ENCODE measurements around the gene NAPSA.
"Not testable (repeated sequence)": the region's sequence is repeated elsewhere in the genome, so short reads cannot be mapped to it uniquely, and the experiment has no call there.

The NAPSA gene

DNA sequence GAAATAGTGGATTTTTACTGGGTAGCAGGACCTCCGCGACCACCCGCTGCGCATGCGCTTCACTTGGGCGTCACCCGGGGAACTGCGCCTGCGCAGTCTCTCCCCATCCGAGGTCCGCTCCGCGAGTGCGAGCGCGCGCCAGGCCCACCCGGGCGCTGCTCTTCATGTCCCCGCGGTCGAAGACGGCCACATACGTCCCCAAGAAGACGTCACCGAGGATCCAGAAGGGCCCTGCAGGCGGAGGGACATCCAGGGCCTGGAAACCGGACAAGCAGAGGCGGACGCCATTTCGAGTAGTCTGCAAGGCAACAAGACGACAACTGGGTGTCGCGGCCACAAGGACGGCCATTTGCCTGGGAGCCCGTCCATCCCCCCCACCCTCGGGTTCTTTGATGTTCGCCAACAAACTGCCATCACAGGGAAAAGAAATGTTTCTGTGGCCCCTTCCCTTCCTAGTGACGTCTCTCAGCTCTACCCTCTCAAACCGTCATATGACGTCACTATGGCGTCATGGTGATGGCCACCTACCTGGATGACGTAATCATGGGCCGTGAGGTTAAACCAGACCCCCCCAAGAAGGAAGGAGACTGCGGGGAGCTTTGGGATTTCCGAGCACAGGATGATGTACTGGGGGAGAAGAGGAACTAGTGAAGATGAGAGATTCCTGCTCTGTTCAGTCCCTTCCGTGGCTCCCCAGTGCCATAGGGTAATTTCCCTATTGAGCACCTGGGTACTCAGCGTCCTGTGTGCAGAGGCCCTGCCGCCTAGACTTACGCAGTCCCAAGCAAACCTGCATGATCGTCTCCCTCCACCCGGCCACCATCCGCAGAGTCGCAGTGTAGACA is 6.7 kb downstream of the NAPSA start:
- DNase-seq = peak; percentile 85

DNA sequence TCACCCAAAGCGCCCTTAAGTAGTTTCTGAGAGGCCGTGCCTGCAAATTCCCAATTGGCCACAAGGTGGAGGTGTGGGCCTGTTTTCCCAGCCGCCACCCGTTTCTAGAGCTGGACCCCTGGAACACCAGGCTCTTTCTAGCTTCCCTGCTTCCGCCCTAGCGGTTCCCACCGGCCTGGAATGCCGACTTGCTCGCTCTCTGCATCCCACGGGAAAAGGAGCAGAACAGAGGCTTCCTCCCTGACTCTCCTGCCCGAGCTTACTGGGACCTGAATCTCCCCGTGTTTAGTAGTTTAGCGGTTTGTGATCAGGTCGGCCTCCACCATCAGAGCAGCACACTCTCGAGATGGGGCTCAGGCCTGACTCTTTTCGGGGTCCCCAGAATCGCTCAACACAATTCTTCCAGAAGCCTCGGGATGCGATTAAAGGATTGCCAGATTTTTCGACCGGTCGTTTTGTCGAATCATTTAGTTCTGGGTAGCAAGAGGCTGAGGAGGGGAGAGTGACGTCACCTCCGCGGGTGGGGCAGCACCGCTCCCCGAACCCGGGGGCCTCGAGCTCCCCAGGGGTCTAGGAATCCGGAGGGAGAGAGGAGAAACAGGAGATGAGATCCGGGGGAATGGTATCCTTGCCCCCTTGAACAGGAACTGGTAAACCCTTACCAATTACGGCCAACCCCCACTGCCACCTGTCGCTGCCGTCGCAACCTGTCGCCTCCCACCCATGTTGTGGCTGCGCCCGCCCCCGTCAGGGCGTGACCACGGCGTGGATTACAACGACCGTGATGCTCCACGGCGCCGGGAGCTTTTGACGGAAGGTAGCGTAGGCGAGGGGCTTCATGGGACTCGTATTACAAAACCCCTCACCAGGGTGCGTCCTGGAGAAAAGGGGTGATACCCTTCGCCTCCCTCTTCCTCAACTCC is 8.0 kb downstream of the NAPSA start:
- peak; percentile 89 for DNase-seq

DNA sequence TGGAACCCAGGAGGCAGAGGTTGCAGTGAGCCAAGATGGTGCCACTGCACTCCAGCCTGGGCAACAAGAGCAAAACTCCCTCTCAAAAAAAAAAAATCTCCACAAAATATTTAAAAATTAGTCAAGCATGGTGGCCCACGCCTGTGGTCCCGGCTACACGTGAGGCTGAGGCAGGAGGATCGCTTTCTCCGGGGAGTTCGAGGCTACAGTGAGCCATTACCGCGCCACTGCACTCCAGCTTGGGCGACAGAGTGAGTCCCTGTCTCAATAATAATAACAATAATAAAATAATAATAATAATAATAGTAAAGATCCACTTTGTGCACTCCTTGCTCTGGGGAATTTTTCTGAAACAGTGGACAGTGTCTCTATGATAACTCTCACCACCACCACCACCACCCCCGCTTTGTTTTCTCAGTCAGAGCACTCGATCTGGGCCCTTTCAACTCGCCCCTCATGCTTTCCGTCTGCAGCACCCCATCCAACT is 8.7 kb downstream of the NAPSA start:
- DNase-seq = no peak

DNA sequence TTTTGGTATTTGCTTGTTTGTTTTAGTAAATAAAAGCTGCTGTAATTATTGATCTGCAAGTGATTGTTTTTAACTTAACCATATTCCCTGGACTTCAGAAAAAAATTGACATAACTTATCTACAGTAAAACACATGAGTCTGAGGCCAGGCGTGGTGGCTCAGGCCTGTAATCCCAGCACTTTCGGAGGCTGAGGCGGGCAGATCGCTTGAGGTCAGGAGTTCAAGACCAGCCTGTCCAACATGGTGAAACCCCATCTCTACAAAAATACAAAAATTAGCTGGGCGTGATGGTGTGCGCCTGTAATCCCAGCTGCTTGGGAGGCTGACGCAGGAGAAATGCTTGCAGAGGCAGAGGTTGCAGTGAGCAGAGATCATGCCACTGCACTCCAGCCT is 12.0 kb downstream of the NAPSA start:
- not testable (repeated sequence) for DNase-seq

DNA sequence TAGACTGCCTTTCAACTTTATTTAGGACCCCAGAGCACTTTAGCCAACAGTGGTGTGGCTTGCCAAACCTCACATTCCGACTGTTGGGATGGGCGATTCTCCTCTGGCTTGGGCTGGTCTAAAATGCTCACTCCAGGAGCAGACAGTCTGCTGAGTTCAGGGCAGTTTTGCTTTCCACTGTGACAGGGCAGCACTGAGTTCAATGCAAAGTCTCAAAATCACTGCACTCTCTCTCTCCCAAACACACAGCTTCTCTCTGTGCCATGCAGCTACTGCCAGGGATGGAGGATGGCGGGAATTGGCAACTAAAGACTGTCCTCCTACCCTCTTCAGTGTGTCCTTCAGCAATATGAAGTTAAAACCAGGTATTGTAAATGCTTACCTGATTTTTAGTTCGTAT is 13.2 kb downstream of the NAPSA start:
- no peak for DNase-seq

DNA sequence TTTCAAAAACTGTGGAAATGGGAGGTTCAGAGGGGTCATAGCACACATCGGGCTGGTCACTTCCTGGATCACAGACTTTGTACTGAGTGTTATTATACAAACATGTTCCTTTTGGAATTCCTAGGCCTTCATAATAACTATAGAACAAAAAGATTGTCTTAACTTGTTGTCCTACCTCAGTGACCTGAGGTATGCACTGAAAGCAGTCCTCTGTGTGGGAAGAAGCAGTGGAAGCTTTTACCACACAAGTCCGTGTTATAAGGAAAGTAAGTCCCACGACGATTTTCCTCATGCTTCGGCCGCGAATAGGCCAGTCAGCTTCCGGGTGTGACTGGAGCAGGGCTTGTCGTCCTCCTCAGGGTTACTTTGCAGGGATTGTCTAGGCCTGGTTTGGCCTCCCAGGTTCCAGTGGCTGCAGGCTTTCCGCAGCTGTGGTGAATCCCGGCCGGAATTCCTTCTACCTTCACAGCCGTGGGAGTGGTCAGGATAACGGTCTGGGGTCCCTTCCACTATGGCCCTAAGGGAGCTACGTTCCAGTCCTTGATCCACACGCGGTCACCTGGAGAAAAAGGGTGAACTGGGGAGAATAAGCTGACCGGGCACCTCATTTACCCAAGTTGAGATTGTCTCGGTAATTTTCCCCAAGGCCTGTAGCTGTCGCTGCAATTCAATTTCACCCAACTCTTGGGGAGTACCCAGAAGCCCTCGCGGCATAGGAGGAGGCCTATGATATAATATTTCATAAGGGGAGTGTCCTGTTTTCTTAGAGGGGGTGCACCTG is 16.0 kb downstream of the NAPSA start:
- no peak for DNase-seq

DNA sequence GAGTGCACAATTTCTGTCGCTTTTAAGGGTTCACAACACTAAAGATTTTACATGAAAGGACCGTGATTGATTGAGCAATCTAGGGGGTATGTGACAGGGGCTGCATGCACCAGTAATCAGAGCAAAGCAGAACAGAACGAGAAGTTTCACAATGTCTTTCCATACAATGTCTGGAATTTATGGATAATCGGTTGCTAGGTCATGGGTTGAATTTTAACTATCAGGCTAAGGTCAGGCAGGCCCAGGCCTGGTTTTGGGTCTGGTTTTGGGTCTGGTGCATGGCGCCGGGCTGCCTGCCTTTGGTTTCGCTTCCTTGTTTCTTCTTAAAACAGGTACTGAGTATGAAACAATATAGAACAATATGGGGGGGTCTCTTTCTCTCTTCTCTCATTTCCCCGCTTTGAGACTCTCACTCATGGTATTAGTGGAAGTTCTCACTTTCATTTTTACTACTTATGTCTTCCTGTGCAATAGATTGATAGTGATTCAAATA is 18.3 kb downstream of the NAPSA start:
- peak; percentile 78 for DNase-seq

DNA sequence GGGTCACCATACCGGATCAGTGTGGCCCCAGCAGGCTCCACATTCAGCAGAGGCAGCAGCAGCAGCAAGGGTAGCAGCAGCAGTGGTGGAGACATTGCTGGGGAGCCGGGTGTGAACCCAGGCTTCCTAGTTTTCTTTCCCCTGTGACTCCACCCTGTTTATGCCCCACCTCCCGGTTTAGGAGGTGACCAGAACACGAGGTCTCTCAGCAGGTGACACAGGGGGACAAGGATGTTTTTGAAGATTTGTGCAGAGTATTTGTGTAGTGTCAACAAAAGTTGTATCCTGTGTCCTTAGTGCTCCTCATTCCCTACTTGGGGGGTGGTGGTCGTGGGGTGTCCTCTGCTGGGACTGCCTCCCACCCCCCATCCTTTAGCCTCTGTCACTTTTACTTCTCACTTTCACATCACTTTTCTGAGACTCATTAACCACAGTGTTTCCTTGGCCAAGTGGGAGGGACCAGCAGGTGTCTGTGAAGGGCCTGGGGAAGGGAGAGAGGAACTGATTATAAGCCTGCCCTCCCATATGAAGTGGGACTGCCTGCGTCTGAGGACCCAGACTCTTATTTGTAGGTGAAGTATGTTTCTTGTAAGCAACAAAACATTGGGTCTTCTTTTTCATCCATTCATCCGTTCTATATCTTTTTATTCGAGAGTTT is 20.6 kb downstream of the NAPSA start:
- peak; percentile 56 for DNase-seq

DNA sequence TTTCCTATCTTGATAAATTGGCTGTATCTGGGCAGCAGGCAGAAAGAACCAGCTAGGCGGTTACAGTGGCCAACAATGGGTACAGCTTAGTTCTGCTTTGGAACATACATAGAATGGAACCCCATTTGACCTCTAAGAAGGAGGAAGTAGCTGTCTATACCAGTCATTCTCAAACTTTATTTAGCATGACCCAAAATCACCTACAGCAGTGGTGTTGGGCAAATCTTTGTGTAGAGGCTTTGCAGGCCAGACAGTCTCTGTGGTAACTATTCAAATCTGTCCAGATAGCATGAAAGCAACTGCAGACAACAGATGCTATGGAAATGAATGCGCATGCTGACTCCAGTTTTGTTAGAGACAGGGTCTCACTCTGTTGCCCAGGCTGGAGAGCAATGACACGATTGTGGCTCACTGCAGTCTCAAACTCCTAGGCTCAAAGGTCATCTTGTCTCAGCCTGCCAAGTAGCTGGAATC is 24.3 kb downstream of the NAPSA start:
- DNase-seq = peak; percentile 53

DNA sequence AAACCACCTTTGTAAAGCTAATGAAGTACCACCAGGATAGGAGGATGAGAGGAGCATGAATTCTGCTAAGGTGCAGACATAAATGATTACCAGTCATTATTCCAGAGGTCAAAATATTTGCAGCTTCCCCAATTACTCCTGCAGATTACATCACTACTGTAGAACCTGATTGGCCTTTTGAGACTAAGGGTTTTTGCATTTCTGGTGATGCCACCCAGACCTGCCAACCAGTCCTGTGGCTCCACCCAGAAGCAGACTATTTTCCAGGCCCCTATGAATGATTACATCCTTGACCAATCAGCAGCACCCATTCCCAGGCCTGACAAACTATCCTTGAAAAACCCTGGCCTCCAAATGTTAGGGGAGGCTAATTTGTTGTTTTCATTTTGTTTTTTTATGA is 25.1 kb downstream of the NAPSA start:
- no peak for DNase-seq

DNA sequence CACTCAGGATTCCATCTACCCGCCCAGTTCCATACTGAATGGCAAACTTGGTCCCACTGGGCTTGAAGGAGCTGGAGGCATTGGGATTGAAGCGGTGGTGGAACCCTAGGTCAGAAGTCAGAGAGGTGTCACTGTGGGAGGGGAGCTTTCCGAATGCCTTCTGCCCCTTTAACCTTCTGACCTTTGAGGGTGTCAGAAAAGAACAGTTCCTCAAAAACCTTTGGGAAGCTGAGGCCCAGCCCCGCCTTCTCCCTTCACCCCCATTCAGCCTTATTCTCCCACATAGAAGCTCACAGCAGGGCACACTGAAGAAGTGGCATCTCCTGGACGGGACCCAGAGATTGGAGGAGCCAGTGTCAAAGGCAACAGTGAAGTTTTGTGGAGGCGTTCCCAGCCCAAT is 28.4 kb downstream of the NAPSA start:
- not testable (repeated sequence) for DNase-seq

DNA sequence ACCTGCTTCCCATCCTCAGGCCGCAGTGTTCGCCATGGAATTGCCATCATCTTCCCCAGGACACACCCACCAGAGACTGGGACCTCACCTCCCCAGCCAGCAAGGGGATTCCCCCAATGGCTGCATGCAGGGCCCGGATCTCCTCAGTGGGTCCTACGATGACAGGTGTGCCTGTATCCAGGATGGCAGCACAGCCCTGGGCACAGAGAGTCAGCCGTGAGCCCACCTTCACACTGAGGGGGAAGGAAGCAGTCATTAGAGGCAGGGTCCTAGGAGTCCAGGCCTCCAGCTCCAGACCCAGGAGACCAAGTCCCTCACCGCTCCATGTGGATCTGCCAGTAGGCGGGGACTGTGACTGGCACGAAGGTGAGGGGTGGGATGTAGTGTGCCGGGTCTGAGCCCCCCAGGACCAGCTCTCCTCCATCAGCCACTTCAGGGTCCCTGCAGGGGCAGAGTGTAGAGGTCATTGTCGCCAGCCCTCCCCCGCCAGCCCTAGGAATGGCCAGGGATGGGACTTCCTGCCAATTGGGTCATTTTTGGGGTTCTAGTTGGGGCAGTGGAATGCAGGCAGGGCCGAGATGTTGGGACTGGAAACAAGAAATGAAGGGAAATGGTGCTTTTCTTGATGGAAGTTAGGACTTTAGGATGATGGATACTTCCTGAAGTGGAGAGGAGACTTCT is 30.6 kb downstream of the NAPSA start:
- DNase-seq = no peak

DNA sequence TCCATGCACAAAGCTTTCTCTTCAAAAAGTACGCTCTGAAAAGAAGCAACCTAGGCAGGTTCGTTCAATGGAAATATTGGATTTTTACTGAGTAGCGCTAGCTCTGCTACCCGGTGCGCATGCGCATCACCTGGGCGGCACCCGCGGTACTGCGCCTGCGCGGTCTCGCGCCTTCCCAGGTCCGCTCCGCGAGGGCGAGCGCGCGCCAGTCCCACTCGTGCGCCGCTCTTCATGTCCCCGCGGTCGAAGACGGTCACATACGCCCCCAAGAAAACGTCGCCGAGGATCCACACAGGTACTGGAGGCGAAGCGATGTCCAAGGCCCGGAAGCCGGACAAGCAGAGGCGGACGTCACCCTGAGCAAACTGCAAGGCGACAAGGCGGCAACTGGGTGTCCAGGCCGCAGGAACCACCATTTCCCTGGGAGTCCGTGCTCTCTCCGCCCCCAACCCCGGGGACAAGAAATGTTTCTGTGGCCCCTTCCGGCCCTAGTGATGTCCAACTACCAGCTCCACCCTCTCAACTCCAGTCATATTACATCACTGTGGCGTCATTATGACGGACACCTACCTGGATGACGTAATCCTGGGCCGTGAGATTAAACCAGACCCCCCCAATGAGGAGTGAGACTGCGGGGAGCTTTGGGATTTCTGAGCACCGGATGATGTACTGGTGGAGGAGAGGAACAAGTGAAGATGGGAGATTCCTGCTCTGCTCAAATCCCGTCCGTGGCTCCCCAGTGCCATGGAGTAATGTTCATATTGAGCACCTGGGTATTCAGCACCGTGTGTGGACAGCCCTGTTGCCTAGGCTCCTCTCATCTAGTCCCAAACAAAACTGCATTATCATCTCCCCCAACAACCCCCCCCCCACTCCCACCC is 31.5 kb downstream of the NAPSA start:
- peak; percentile 87 for DNase-seq

DNA sequence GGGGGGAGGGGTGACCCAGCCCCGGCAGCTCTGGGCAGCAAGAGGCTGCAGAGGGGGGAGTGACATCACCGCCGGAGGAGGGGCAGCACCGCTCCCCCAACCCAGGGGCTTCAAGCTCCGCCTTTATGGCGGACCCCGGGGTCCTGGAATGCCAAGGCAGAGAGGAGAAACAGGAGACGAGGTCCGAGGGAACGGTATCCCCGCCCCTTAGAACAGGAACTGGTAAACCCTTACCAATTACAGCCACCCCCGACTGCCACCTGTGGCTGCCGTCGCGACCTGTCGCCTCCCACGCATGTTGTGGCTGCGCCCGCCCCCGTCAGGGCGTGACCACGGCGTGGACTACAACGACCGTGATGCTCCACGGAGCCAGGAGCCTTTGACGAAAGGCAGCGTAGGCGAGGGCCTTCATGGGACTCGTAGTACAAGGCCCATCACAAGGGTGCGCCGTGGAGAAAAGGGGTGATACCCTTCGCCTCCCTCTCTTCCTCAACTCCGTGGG is 32.2 kb downstream of the NAPSA start:
- peak; percentile 95 for DNase-seq

DNA sequence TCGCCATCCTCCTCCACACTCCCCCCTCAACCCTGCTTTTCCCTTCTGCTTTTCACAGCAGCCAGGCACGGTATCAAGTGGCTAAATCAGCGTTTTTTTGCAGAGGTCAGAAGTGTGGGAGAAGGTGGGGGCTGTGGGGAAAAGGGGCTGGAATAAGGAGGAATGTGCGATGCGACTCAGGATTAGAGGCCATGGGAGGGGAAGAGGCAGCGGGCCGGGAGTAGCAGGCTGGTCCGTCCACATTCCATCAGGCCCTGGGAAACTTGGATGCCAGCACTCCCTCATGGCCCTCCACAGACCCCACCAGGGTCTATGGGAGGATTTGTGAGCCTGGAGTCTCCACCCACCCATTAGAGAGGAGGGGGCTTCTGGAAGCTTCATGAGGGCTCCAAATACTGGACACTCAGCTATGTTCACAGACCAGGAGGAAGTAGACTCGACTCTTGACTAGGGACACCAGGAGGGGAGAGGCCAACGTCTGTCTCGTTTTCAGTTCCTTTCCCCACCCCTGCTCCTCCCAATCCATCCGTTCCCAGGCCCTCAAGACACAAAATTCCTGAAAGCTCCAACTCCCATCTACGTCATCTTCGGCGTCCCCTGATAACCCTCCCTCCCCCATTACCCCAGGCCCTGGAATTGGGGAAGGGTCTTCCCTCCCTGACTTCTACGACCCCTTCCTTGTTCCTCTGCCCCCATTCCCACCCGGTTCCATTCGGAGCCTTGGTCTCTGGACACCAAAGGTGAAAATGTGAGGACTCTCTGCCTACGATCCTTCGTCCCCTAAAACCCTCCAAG is 33.0 kb downstream of the NAPSA start:
- DNase-seq = no peak

DNA sequence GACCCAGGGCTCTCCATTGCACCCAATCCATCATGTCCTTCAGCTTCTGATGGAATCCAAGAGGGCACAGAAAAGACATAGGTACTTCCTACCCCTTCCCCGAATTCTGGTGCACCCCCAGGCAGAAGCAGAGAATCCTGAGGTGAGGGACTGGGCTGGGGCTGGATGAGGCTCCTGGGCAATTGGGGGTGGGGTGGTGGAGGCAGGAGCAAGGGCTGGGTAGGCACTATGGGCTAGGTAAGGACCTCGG is 33.5 kb downstream of the NAPSA start:
- DNase-seq = no peak

DNA sequence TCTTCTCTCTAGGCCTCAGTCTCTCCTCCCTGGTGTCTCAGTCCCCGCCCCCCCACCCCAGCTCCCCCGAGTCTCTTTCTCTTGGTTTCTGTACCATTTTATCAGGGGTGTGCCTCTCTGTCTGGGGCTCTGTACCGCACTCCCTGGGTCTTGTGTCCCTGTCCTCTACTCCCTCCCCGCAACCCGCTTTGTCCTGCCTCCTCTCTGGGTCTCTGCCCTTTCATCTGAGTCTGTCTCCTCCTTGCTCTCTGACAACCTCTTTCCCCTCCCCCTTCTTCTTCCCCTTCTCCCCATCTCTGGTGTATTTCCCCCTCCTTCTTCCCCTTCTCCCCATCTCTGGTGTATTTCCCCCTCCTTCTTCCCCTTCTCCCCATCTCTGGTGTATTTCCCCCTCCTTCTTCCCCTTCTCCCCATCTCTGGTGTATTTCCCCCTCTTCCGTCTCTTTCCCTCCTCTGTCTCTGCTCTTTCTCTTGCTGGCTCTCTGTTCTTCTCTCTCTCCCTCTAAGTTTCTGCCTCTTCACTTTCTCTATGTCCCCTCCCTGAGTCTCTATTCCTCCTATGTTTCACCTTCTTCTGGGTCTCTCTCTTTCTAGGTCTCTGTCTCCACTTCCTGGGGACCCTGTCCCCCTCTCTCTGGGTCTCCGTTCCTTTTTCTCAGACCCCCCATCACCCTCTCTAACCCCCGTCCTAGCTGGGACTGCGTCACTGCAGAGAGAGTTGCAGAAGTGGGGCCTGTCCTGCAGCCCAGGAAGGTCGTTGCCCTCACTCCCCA is 34.0 kb downstream of the NAPSA start:
- DNase-seq = no peak

DNA sequence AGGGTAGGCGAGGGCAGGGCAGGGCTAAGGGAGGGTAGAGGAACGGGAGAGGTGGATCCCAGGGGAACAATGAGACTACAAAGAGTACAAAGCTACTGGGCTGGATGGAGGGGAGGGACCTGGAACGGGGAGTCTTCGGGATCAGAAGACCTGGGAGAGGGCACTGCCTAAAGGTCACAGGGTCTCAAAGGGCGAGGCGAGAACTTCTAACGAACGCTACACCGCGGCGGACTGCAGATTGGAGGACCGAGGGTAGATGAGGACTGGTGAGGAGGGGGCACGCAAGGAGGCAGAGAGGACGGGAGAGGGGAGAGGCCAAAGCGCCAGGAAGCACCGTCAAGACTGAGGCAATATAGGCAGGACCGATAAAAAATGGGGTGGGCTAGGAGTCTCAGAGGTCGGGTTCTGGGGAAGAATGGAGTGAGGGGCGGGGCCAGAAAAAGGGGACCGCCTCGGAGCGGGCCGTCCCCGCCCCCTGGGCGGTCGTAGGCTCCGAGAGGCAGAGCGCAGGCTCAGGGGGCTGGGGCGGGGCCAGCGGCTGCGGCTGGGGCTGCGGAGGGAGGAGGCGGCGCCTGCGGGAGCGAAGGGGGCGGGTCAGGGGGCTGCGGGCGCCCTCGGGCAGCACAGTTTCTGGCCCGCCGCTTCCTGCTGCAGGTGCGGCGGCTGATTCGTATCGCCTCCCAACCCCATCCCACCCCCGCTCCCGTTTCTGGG is 34.9 kb downstream of the NAPSA start:
- DNase-seq = peak; percentile 95
